SK-N-MC (cell line): ENCODE measurements around the gene ZNHIT3.

Experiments
- EZH2 ChIP-seq: fragments of 200-600 bp; sonication (generic); IDR thresholded peaks from one replicate; pipeline ENCODE4 v1.6.1; 2017; ENCODE audit warnings: antibody characterized with exemption
- FOXP2 ChIP-seq: optimal IDR thresholded peaks from 2 replicates; pipeline ENCODE3; 2011; ENCODE audit warnings: mild to moderate bottlenecking, moderate library complexity; ENCODE audit not compliant: insufficient read depth; ENCODE audit errors: extremely low read length, control extremely low read depth
- POLR2AphosphoS5 ChIP-seq: IDR thresholded peaks from 2 replicates; pipeline ENCODE4 v1.6.1; 2012; ENCODE audit warnings: mild to moderate bottlenecking, low read depth, low read length, borderline replicate concordance

DNA sequence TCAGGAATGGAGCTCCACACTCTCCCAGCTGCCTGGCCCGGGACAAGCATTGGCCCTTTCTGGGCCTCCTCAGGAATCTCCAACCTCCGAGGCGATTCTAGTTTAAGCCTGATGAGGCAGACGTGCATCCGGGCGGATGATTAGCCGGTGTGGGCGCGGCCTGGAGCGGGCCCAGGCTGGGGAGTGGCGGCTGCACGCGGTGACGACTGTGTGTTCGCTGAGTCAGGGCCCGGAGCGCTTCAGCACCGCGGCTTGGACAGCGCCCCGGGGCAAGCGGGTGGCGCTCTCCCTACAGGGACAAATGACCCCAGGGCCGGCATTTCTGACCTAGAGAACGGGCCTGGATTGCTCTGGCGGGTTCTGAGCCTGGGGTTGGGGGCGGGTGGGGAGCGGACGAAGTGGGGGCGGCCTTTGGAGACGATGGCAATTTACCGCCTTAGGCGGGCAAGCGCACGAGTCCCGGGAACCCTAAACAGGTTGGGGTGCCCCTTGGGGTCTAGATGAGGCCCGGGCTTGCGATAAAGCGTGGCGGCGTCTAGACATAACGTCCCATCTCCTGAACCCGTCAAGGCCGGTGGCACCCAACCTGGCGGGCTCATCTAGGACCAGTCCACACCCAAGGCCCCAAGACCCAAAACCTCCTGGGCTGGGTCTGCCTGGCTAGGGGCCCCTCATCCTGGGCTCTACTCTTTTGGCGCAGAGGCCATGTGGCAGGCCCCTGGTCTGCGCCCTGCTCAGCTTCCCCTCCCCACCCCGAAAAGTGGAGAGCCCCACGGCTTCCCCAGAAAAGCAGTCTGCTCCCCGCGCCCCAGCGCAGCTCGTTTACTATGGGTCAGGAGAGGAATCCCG, 22.3 kb upstream of the ZNHIT3 start:
- TF ChIP-seq EZH2 (no peak), POLR2AphosphoS5 (no peak), FOXP2 (no peak)
